Endothelial cell of umbilical vein (primary cell): Measurements from ENCODE around the gene CD2AP. TPM values are rescaled to one million over a fixed set of nuclear protein-coding genes. Genes with fewer than 3 reads are reported as not detected.

Source experiments
- BruUV-seq: library from RNA; stranded (reverse); fragments of 400-500 nt; replicated peaks from 2 replicates; lab custom pipeline; 2021; lab: Mats Ljungman, UMichigan
- CTCF ChIA-PET: fragments of 300-600, 350-600 bp; sonication (Branson Sonifier 250); formaldehyde crosslinking; loops from one replicate; lab custom pipeline; 2021; ENCODE audit warnings: antibody characterized with exemption, inconsistent platforms; lab: Charles Lee
- POLR2A ChIA-PET: fragments of 300-600, 350-600 bp; sonication (Branson Sonifier 250); formaldehyde crosslinking; loops from one replicate; lab custom pipeline; 2021; ENCODE audit warnings: antibody characterized with exemption, inconsistent platforms; lab: Charles Lee
- DNase-seq: peaks from one replicate; pipeline ENCODE4 v3.0.0-alpha.2; 2011; ENCODE audit warnings: low read depth, low spot score
- FAIRE-seq: peaks from 2 replicates; lab custom pipeline; 2011; peaks lifted over from hg19 to GRCh38; lab: Jason Lieb, UNC
- H2AFZ ChIP-seq: 2 replicates; pipeline ENCODE4 v1.6.0; 2012; ENCODE audit warnings: low read depth, low read length, control low read depth, inconsistent platforms
- H3K27ac ChIP-seq: 2 replicates; pipeline ENCODE4 v1.5.1; 2011; ENCODE audit warnings: low read depth, mild to moderate bottlenecking, control low read depth, low read length, moderate library complexity; ENCODE audit not compliant: insufficient read depth
- H3K27me3 ChIP-seq, 2 experiments: 2 replicates each; pipeline versions ENCODE4 v1.6.0 to v1.6.1; 2011; ENCODE audit warnings: low read length in 2 of 2, mixed read lengths in 1 of 2; ENCODE audit not compliant: control insufficient read depth in 2 of 2, insufficient read depth in 2 of 2
- H3K36me3 ChIP-seq, 2 experiments: 2 replicates in 1 of 2; 3 replicates in 1 of 2; pipeline ENCODE4 v1.5.1; 2011; ENCODE audit warnings: low read length in 2 of 2, mild to moderate bottlenecking in 1 of 2, moderate library complexity in 1 of 2; ENCODE audit not compliant: control insufficient read depth in 2 of 2, insufficient read depth in 2 of 2; ENCODE audit errors: extremely low read depth in 1 of 2
- H3K4me1 ChIP-seq: 3 replicates; pipeline ENCODE4 v1.5.1; 2011; ENCODE audit warnings: mild to moderate bottlenecking, low read length; ENCODE audit not compliant: control insufficient read depth, insufficient read depth; ENCODE audit errors: extremely low read depth
- H3K4me2 ChIP-seq: 2 replicates; pipeline ENCODE4 v1.6.1; 2011; ENCODE audit warnings: low read length, control low read depth, mixed read lengths; ENCODE audit not compliant: insufficient read depth
- H3K4me3 ChIP-seq, 3 experiments: fragments of 200-600 bp in 1 of 3; sonication (generic), shearing (Covaris generic) in 1 of 3; replicated peaks in 1 of 3; 2 replicates each; pipeline ENCODE4 v1.5.1; 2011 to 2016; ENCODE audit warnings: control low read depth in 3 of 3, low read length in 3 of 3, mild to moderate bottlenecking in 2 of 3, inconsistent platforms in 1 of 3, low read depth in 1 of 3, moderate library complexity in 1 of 3; ENCODE audit not compliant: insufficient read depth in 1 of 3
- H3K79me2 ChIP-seq: 2 replicates; pipeline ENCODE4 v1.6.0; 2012; ENCODE audit warnings: low read length, inconsistent platforms; ENCODE audit not compliant: control insufficient read depth, insufficient read depth
- H3K9ac ChIP-seq: replicated peaks from 2 replicates; pipeline ENCODE3; 2011; ENCODE audit warnings: low read length, control low read depth; ENCODE audit not compliant: insufficient read depth; ENCODE audit errors: extremely low read depth
- H3K9me1 ChIP-seq: replicated peaks from 3 replicates; pipeline ENCODE4 v1.6.0; 2011; ENCODE audit warnings: mild to moderate bottlenecking, low read length; ENCODE audit not compliant: control insufficient read depth, insufficient read depth; ENCODE audit errors: extremely low read depth
- H3K9me3 ChIP-seq: replicated peaks from 2 replicates; pipeline ENCODE4 v1.5.1; 2012; ENCODE audit warnings: low read length, inconsistent platforms; ENCODE audit not compliant: control insufficient read depth, insufficient read depth
- H4K20me1 ChIP-seq: replicated peaks from 2 replicates; pipeline ENCODE3; 2011; ENCODE audit warnings: mild to moderate bottlenecking, low read length; ENCODE audit not compliant: control insufficient read depth, insufficient read depth; ENCODE audit errors: extremely low read depth
- EZH2 ChIP-seq: IDR thresholded peaks from 2 replicates; pipeline ENCODE4 v1.6.1; 2012; ENCODE audit warnings: borderline replicate concordance, low read depth, mild to moderate bottlenecking, moderate library complexity, low read length, inconsistent platforms; ENCODE audit not compliant: severe bottlenecking
- FOS ChIP-seq: IDR thresholded peaks from 2 replicates; pipeline ENCODE4 v1.6.1; 2011; ENCODE audit warnings: mild to moderate bottlenecking, low read length, moderate library complexity, borderline replicate concordance; ENCODE audit not compliant: insufficient read depth
- GATA2 ChIP-seq: IDR thresholded peaks from 2 replicates; pipeline ENCODE4 v1.7.0; 2011; ENCODE audit warnings: low read depth, mild to moderate bottlenecking, moderate library complexity, mixed read lengths, low read length; ENCODE audit not compliant: insufficient read length, insufficient read depth
- JUN ChIP-seq: IDR thresholded peaks from 2 replicates; pipeline ENCODE4 v1.6.1; 2011; ENCODE audit warnings: borderline replicate concordance, low read depth; ENCODE audit not compliant: insufficient read length, insufficient read depth
- MYC ChIP-seq: IDR thresholded peaks from one replicate; pipeline ENCODE4 v1.6.1; 2011; ENCODE audit warnings: mild to moderate bottlenecking, low read depth, low read length
- POLR2A ChIP-seq: IDR thresholded peaks from 2 replicates; pipeline ENCODE4 v1.6.1; 2012; ENCODE audit warnings: low read depth, mild to moderate bottlenecking, control low read depth, low read length
- POLR2AphosphoS5 ChIP-seq: IDR thresholded peaks from 2 replicates; pipeline ENCODE4 v1.6.1; 2012; ENCODE audit warnings: low read depth, mild to moderate bottlenecking, control low read depth, low read length, moderate library complexity; ENCODE audit not compliant: insufficient read depth
- dilution Hi-C: fragments of 300-500 bp; cut with MboI; formaldehyde crosslinking; loops from one replicate; pipeline ENCODE4 v1.15.0; 2019; ENCODE audit warnings: low sequenced_read_pairs; ENCODE audit not compliant: extremely low pct_ligation_motif_present
- intact Hi-C: fragments of 100-400 bp; cut with micrococcal nuclease; formaldehyde crosslinking; loops from one replicate; pipeline ENCODE4 v1.10.0; 2022
- polyA plus RNA-seq, 4 experiments: library from polyadenylated mRNA; depleted of rRNA in 3 of 4; stranded (reverse) in 3 of 4; unstranded in 1 of 4; fragments of >200 nt; gene quantifications; 2 replicates each; pipeline versions ENCODE4 v1.2.1 to v1.2.3, GENCODE V29; 2011 to 2012; ENCODE audit warnings: missing spikeins in 1 of 4
- total RNA-seq: library from RNA; stranded (reverse); gene quantifications from 2 replicates; pipeline ENCODE4 v1.2.3, GENCODE V29; 2021
- TF ChIP-seq, protein P1 (sequence below), 2 donors: IDR thresholded peaks; 1 replicate in 1 of 2; 2 replicates in 1 of 2; pipeline ENCODE4 v1.5.1; 2011; ENCODE audit warnings: low read length in 2 of 2, mild to moderate bottlenecking in 2 of 2, moderate library complexity in 2 of 2, control low read depth in 1 of 2, inconsistent platforms in 1 of 2, low read depth in 1 of 2; ENCODE audit not compliant: insufficient read depth in 1 of 2; ENCODE audit errors: extremely low read depth in 1 of 2
- TF ChIP-seq, protein P2 (sequence below): IDR thresholded peaks from 2 replicates; pipeline ENCODE4 v1.6.1; 2011; ENCODE audit not compliant: insufficient read depth, insufficient read length

The CD2AP gene
- total and polyA plus RNA-seq, 2 donors (not counting 3 experiments of a cell fraction or from before 2014, with no cell fraction given) = 4.2 to 39.8 TPM

DNA sequence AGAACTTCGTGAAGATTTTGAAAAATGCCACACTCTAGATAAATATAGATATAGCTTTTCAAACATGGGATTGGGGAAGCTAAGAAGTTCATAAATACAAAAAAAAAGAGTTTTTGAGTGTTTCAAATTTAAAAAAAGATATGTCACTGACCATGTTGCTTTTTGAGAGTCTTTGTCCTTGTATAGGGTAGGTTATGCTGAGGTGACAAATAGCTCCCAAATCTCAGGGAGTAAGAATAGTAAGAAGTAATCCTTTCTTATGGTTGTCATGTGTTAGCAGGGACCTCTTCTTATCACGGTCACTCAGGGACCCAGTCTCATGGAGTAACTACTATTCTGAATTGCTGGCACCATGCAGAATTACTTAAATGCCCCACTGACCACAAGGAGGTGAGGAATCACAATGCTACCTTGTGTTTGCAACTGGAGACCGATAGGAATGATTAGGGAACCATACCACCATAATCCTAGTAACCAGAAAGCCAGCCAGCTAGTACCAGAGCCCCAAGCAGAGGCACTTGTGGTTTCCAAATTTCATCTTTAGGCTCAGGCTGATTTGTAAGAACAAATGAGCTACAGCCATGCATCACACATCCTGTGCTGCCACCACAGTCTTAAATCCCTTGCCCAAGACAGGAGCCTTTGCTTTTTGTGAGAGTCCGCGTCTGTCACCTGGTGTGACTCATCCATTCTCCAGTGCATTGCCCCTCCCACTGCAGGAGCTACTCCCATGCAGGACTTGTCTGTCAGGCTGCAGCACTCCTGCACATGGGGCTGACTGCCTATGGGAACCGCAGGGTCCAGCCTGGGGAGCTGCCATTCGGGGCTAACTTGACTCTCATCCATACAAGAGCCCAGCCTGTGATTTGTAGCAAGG is 178.4 kb downstream of the CD2AP start:
- BruUV-seq = no TSS peak
- Histone ChIP-seq H2AFZ (no peak overlapping the region), H3K27ac (no peak overlapping the region), H3K9me3 (no peaks in the 10 kb centered on the region), H3K9ac (no peak overlapping the region), H4K20me1 (no peaks in the 10 kb centered on the region), H3K36me3 (no peaks in the 10 kb centered on the region), H3K27me3 (peaks cover 0 to 2% of the 10 kb centered on the region in 2 experiments), H3K79me2 (no peaks in the 10 kb centered on the region), H3K4me3 (no peak overlapping the region), H3K4me2 (no peak overlapping the region), H3K9me1 (no peaks in the 10 kb centered on the region), H3K4me1 (peaks cover 5% of the 10 kb centered on the region)
- peak; percentile 16 for TF ChIP-seq JUN
- TF ChIP-seq POLR2AphosphoS5 = no peak
- intact Hi-C loops (loop anchor here (2.0 kb wide), 1 partner anchor 21 kb away; no protein-coding TSS in a partner anchor), dilution Hi-C loops (no loop called here)
- FAIRE-seq = no peak
- ChIA-PET CTCF (interaction anchor here (1.1 to 1.6 kb wide), 2 partner anchors 20 to 25 kb away, joined by 3 to 5 read pairs; no protein-coding TSS in a partner anchor), POLR2A (no interaction called here)
- DNase-seq = peak; percentile 31

DNA sequence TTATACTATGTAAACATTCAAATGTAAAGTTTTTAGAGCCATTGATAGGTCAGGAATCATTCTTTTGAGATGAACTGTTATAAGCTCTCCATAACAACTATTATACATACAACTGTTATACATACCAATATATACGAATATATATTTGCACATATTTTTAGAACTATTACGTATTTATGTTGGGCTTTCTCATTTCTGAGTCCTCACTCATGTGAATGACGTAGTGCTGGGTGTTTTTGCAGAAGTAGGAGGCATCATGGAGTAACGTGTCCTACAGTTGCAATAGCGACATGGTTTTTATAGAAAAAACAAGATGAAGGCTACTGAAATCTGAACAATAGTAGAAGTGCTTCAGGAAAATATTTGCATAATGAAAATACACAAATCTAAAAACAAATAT is 184.4 kb downstream of the CD2AP start:
- CTCF ChIA-PET = no interaction called here
- DNase-seq = no peak
- FAIRE-seq = no peak

More for the DNA sequence above, 184.4 kb downstream of the CD2AP start:
- TF ChIP-seq FOS (no peak), GATA2 (no peak), MYC (no peak), POLR2AphosphoS5 (no peak), EZH2 (no peak), JUN (no peak), POLR2A (no peak)
- TF ChIP-seq, protein P1, sequence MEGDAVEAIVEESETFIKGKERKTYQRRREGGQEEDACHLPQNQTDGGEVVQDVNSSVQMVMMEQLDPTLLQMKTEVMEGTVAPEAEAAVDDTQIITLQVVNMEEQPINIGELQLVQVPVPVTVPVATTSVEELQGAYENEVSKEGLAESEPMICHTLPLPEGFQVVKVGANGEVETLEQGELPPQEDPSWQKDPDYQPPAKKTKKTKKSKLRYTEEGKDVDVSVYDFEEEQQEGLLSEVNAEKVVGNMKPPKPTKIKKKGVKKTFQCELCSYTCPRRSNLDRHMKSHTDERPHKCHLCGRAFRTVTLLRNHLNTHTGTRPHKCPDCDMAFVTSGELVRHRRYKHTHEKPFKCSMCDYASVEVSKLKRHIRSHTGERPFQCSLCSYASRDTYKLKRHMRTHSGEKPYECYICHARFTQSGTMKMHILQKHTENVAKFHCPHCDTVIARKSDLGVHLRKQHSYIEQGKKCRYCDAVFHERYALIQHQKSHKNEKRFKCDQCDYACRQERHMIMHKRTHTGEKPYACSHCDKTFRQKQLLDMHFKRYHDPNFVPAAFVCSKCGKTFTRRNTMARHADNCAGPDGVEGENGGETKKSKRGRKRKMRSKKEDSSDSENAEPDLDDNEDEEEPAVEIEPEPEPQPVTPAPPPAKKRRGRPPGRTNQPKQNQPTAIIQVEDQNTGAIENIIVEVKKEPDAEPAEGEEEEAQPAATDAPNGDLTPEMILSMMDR (IDR thresholded peaks at IDR 0.05; ENCODE audit: extremely low read depth in 1 of 2, insufficient read depth in 1 of 2, low read depth in 1 of 2, low read length in 2 of 2) = no peak
- TF ChIP-seq, protein P2, sequence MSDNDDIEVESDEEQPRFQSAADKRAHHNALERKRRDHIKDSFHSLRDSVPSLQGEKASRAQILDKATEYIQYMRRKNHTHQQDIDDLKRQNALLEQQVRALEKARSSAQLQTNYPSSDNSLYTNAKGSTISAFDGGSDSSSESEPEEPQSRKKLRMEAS = no peak
- Histone ChIP-seq H3K4me1 (no peaks in the 10 kb centered on the region), H3K9me1 (no peaks in the 10 kb centered on the region), H3K9me3 (no peaks in the 10 kb centered on the region), H3K4me2 (no peak overlapping the region), H3K9ac (no peak overlapping the region), H3K36me3 (no peaks in the 10 kb centered on the region), H4K20me1 (no peaks in the 10 kb centered on the region), H3K79me2 (no peaks in the 10 kb centered on the region), H3K27me3 (peaks cover 0 to 4% of the 10 kb centered on the region in 2 experiments), H2AFZ (no peak overlapping the region), H3K27ac (no peak overlapping the region), H3K4me3 (no peak overlapping the region)
- intact Hi-C loops (no loop called here), dilution Hi-C loops (no loop called here)
- no TSS peak for BruUV-seq
- POLR2A ChIA-PET = no interaction called here
